Activated CD8-positive, alpha-beta memory T cell treated with anti-CD3 and anti-CD28 coated beads, Interleukin-2, amount 50 U/mL, for 1 hour (primary cell): Measurements from ENCODE around the gene ERC2.

ENCODE experiments used
- DNase-seq: peaks from one replicate; pipeline ENCODE4 v3.0.0-alpha.2; 2020; ENCODE audit errors: extremely low read depth

The ERC2 gene

DNA sequence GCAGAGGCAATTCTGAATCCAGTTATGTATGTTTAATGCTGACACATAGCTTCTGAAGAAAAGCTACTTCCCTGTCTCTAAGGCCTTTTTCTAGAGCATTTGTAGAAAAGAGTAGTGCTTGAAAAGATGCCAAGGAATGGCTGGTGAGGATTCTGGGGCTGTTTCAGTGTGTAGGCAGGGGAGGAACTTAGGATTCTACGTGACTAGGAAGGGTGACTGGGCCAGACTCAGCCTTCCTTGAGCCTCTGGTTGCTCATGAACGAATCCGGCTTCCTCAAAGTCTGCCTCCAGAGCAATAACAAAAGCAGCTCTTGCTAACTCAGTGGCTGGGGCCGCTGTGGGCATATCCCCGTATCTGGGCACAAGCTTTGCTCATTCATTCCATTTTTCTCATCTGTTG, 876.4 kb downstream of the ERC2 start:
- no peak for DNase-seq

DNA sequence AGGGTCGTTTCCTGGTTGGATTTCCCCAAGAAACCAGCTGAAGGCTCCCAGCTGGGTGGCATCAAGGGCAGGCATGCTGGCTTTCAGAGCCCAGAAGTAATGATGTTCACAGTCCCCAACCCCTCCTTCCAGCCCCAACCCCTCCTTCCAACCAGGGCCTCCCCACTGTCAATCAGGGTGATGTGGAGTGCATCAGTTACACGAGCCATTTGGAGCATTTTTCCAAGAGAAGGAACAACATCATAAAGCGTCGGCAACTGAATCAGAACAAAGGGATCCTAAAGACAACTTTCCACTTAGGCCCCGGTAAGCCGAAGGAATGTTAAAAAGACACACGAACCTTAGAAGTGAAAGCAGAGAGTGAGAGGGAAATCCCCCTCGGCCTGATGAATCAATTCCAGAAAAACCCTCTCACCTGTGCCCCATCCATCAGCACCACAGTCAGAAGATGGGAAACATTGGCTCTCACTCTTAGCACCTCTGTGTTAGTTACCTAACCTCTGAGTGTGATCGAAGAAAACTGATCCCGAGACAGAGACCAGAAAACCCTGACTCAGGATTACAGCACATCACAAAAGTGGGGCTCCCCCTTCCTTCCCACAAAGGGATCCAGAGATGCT, 880.0 kb downstream of the ERC2 start:
- DNase-seq: no peak

DNA sequence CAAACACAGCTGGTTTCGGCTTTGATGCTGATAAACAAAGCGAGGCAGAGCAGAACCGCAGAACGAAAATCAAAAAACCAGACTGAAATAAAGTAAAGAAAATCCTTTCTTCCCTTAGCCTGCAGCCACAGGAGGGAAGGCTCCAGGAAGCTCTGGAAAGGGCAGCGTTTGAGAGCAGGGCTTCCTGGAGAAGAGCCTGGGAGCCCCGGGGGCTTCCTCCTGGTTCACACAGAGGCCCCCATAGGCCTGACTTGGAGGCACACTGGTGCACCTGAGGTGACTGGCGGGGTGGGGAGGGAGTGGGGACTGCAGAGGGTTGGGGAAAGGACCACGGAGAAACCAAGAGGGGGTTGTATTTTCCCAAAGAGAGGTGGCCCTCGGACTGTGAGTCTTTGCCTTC, 882.4 kb downstream of the ERC2 start:
- no peak for DNase-seq

DNA sequence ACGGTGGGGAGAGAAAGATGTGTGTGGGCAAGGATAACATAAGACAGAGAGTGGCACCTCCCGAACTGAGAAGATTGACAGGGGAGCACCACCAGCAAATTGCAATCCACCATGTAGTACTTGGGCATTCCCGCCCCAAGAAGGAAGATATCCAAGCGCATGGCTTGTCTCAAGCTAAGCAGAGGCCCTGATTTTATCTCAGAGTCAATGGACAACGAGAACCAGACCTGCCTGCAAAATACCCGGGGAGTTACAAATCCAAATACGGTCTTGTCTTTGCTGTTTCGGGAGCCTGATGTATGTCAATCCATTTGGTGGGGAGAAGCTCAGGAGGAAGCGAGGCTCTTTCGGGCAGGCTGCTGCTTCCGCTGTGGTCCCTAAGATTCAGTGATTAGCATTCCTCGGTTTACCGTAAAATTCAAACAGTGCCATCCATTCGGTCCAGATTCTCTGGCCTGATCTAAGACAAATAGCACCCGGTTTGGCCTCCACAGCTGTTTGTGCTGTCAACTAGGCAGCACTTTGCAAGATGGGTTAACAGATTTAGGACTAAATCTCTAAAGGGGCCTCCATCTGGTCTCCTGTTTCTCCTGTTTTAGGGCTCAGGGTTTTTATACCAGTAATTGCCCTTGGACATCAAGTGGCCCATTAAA, 883.4 kb downstream of the ERC2 start:
- no peak for DNase-seq

DNA sequence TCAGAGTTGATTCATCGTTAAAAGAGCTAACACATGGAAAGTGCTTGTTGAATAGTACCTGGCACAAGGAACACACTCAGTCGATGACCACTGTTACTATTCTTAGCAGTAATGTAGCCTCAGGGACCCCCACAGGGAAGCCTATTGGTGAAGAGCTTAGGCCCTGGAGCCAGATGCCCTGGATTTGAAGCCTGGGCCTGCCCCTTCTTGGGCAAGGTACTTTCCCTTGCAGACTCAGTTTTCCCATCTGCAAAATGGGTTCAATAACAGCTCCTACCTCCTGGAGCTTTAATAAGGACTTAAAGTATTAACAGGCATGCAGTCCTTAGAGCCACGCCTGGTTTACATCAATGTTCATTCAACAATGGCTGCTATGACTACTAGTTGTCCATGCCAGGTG, 884.2 kb downstream of the ERC2 start:
- no peak for DNase-seq

GRCh38 chr3:55583475-55583874, 884.8 kb downstream of the ERC2 start:
- no peak for DNase-seq

DNA sequence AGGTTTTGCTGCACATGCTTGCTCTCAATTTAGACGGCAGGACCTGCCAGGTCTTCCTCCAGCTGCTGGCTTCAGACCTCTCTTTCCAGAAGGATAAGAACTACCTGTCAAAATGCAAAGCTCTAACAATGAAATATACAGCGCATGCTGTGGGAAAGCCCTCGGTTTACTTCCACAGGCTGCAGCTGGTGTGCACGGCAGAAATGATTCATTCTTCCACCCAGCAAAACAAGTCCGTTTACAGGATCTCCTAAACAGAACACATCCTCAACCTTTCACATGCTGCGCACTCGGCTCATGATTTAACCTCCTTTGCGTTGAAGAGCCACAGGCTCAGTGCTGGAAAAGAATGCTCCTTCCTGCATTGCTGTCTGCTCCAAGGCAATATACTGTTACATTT, 888.8 kb downstream of the ERC2 start:
- no peak for DNase-seq

DNA sequence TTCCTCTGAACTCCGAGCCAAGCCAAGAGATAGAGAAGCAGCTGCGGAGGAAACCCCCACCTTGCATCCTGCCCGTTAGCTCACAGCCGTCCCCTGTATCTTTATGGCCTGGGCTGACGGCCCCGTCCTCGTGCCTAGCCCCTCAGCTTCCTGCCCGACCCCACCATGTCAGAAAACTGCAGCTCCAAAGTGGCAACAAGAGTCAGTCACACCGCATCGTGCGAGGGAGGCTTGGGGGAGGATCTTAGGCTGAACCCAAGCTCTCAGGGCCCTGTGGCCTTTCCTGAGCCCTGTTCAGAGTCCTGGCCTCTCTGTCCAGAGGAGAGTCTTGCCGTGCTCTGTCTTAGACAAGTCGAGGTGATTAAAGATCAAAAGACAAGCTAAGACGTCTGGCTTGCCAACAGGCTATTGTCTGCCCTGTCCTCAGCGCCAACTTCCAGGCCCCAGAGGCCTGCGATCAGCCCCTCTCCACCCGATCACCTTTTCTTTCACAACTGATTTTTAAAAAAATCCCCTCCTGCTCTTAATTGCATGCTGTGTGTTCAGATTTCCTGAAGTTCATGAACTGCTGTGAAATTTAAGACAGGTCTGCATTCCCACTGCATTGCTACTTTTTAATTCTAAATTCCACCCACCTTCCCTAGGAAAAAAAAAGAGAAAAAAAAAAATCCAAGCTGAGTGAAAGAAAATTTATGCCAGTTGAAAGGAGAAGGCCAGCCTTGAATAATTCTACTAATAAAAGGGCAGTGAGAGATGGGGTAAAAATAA, 891.5 kb downstream of the ERC2 start:
- DNase-seq: no peak

DNA sequence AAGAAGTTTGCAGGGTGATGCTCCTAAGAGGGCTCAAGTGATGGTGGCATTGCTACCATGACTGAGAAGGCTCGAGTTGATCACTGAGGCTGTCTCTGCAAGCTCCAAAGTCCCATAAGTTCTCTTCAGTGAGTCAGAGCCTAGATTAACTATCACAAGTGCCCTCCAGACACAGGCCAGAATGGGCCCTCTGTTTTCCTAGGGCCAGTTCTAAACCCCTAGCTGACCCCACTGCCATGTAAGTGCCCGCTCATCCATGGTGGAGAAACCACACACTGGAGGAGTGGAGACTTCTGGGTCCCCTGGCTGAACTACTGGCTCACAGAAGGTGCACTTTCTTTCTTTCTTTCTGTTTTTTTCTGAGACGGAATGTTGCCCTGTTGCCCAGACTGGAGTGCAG, 893.6 kb downstream of the ERC2 start:
- no peak for DNase-seq

DNA sequence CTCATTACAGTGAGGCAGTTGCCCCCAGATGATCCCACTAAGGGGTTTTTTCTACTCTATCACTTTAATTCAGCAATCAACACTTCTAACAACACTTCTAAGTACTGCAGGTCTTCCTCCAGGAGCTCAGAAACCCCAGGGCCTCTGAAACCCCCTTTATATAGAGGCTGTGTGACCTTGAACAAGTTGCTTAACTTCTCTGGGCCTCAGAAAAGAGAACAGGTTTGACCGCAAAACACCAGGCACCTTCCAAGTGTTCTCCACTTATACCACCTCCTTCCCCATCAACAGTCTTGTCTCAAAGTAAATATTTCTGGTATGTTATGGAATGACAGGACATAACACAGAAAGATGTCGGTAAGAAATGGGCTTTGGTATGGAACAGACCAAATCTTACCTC, 895.5 kb downstream of the ERC2 start:
- no peak for DNase-seq

DNA sequence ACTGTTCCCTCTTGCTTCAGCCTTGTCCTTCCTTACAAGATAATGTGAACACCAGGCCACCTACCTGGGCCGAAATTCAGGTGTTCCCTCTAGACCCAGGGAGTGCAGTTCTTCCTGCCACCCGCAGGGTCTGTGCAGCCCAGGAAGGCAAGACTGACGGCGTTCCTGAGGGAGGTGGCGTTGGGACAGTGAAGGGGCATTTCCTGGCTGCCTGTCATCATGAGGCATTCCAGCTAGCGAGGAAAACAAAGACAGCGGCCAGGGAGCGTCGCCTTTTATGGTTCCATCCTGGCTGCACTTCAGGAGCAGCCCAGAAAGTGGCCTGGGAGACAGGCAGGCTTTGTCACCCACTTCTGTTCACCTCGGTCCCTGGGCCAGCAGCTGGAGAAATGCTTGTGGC, 896.4 kb downstream of the ERC2 start:
- no peak for DNase-seq

GRCh38 chr3:55571216-55571813, 897.0 kb downstream of the ERC2 start:
- no peak for DNase-seq

- no peak for DNase-seq
These were observed 898.0 kb downstream of the ERC2 start for GRCh38 chr3:55570271-55570711.

- no peak for DNase-seq
These were observed 899.2 kb downstream of the ERC2 start for GRCh38 chr3:55569033-55569599.

DNA sequence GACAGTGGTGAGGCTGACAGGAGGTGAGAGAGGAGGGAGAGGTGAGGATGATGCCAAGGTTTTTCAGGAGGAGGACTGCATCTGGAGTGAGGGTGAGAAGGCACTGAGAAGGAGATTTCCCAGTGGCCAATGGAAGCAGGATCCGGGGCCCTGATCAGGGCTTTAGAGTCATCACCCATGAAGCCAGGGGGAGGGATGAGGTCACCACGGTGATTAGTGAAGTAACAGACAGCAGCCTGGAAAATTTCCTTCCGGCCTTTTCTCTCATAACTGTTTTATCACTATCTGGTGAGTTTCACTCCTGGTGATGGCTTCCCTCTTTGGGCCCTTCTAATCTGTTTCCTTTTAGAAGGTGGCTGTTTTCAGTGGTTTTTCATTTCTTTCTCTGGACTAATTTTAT, 900.7 kb downstream of the ERC2 start:
- DNase-seq: no peak

- no peak for DNase-seq
These were observed 901.1 kb downstream of the ERC2 start for GRCh38 chr3:55567121-55567520.

- no peak for DNase-seq
These were observed 902.7 kb downstream of the ERC2 start for GRCh38 chr3:55565521-55565920.

DNA sequence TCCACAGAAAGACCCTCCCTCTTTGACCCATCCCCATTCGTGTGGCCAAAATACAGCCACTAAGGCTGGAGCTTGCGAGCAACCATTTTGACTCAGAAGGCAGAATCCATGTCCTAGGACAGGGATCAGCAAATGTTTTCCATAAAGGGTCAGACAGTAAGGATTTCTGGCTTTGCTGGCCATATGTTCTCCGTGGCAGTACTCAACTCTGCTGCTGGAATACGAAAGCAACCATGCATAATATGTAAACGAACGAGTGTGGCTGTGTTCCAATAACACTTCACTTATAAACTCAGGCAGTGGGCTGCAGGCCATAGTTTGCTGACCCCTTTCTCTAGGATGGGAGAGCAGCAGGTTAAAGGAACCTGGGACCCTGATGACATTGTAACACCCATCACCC, 903.5 kb downstream of the ERC2 start:
- DNase-seq: no peak

- DNase-seq: no peak
These were observed 905.6 kb downstream of the ERC2 start for GRCh38 chr3:55562700-55563099.

- no peak for DNase-seq
These were observed 908.5 kb downstream of the ERC2 start for GRCh38 chr3:55559500-55560423.

DNA sequence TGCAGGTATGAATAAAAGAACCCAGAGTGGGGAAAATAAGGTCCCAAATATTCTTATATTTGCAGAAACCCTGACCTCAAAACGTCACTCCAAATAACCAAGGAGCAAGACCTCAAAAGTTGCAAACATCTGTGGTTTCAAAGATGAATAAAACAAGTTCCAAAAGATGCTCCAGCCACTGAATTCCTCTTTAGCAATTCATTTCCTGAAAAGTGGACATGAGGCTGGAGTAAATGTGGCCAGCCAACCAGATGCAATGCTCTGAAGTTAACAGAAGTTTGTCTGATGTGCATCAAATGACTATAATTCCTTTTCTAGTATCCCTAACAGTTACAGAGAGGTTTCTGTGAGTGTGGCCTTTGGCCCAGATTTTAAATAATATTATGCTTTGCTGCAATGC, 910.0 kb downstream of the ERC2 start:
- no peak for DNase-seq
